BJ (cell line): ENCODE data around the gene MCRS1. TPM values are rescaled to one million over a fixed set of nuclear protein-coding genes. Genes with fewer than 3 reads are reported as not detected.
"Not testable (repeated sequence)": the region's sequence is repeated elsewhere in the genome, so short reads cannot be mapped to it uniquely, and the experiment has no call there.

Experiments
- CTCF ChIA-PET: fragments of 350-600 bp; formaldehyde crosslinking; extraction: SDS; loops from one replicate; lab custom pipeline; 2021; ENCODE audit warnings: antibody characterized with exemption, inconsistent platforms; lab: Yijun Ruan, JAX
- POLR2A ChIA-PET: fragments of 300-600 bp; sonication (Branson Sonifier 250); formaldehyde crosslinking; extraction: SDS; loops from one replicate; lab custom pipeline; 2021; ENCODE audit warnings: antibody characterized with exemption; lab: Charles Lee
- DNase-seq: peaks from one replicate; pipeline ENCODE4 v3.0.0-alpha.2; 2011; ENCODE audit warnings: low read depth
- H3K27me3 ChIP-seq: 2 replicates; pipeline ENCODE4 v1.6.0; 2011; ENCODE audit warnings: low read length; ENCODE audit not compliant: control insufficient read depth, insufficient read depth
- H3K36me3 ChIP-seq: 2 replicates; pipeline ENCODE4 v1.5.1; 2011; ENCODE audit warnings: low read length; ENCODE audit not compliant: control insufficient read depth, insufficient read depth
- H3K4me3 ChIP-seq: 2 replicates; pipeline ENCODE4 v1.5.1; 2011; ENCODE audit warnings: low read depth, mild to moderate bottlenecking, control low read depth, low read length
- polyA plus RNA-seq: library from polyadenylated mRNA; depleted of rRNA; stranded (reverse); fragments of >200 nt; gene quantifications from 2 replicates; pipeline ENCODE4 v1.2.3, GENCODE V29; 2011
- TF ChIP-seq, protein P1 (sequence below): IDR thresholded peaks from 2 replicates; pipeline ENCODE4 v1.5.1; 2011; ENCODE audit warnings: low read depth, mild to moderate bottlenecking, control low read depth, inconsistent platforms, low read length, moderate library complexity; ENCODE audit not compliant: insufficient read depth

MCRS1 gene
- polyA plus RNA-seq, 1 experiment = 96.0 TPM

DNA sequence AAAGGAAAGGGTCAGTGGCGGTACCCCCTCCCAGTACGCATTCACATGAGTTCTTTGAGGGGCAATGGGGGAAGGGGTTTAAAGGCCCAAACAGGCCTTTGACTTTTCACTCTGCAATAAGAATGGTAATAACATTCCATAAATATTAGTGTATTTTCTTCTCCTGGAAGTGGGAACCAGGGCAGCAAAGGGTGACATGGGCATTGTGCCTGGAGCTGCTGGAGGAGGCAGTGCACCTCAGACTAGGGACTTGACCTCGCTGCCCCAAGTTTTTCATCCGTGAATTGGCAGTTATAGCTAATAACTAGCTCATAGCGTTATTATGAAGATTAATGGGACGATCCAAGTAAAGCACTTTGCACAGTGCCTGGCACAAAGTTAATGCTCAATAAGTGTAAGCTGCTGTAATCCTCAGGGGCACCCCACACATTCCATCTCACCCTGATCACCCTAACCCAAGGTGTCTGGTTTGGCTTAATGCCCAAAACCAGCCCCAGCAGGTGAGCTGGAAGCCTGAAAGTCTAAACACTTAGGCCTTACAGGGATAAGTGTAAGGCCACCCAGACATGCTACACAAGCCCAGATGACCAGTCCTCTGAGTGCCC, 31.9 kb downstream of the MCRS1 start:
- TF ChIP-seq, protein P1, sequence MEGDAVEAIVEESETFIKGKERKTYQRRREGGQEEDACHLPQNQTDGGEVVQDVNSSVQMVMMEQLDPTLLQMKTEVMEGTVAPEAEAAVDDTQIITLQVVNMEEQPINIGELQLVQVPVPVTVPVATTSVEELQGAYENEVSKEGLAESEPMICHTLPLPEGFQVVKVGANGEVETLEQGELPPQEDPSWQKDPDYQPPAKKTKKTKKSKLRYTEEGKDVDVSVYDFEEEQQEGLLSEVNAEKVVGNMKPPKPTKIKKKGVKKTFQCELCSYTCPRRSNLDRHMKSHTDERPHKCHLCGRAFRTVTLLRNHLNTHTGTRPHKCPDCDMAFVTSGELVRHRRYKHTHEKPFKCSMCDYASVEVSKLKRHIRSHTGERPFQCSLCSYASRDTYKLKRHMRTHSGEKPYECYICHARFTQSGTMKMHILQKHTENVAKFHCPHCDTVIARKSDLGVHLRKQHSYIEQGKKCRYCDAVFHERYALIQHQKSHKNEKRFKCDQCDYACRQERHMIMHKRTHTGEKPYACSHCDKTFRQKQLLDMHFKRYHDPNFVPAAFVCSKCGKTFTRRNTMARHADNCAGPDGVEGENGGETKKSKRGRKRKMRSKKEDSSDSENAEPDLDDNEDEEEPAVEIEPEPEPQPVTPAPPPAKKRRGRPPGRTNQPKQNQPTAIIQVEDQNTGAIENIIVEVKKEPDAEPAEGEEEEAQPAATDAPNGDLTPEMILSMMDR = no peak
- POLR2A ChIA-PET = no interaction called here
- Histone ChIP-seq H3K4me3 (no peak overlapping the region), H3K27me3 (peaks cover 26% of the 10 kb centered on the region), H3K36me3 (no peaks in the 10 kb centered on the region)
- CTCF ChIA-PET = interaction anchor here (1.1 to 1.3 kb wide), 2 partner anchors 45 to 193 kb away, joined by 3 read pairs; no protein-coding TSS in a partner anchor
- DNase-seq = no peak

DNA sequence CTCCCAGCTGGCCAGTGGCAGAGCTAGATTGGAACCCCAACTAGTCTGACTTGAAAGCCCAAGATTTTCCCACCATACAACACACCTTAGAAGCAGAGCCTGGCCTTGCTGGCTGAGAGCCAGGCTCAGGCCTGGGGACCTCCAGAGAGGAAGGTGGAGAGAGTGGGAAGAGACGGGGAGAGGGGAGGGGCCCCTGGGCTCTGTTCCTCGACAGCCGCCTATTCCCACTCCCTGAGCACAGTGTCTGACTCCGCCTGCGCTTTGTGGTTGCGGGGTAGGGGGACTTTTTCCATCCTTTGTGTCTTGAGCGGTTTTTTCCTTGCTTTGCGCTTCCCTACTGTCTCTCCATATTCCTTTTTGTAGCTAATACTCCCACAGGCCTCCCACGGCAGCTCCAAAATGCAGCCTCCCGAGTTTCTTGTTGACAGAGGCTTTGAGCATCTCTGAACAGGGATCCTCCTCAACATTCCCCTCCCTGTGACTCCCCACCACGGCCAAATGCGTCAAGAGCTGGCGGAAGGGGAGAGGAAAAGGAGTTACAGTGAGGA, 33.1 kb downstream of the MCRS1 start:
- DNase-seq = no peak

DNA sequence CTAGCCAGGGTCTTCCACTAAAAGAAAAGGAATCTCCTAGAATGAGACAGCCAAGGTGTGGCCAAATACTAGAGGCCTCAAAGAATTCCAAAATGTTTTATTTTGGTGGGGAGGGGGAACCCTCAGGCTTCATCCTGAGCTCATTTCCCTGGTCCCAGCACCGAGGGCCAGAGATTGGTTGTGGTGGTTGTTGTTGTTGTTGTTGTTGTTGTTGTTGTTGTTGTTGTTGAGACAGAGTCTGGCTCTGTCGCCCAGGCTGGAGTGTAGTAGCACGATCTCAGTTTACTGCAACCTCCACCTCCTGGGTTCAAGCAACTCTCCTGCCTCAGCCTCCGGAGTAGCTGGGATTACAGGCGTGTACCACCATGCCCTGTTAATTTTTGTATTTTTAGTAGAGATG, 33.8 kb downstream of the MCRS1 start:
- CTCF ChIA-PET = interaction anchor here (0.6 to 3.1 kb wide), 3 partner anchors 20 to 215 kb away, joined by 3 to 14 read pairs (median 3); no protein-coding TSS in a partner anchor

More for the DNA sequence above, 33.1 kb downstream of the MCRS1 start:
- TF ChIP-seq, protein P1 = no peak
- CTCF ChIA-PET = interaction anchor here (0.6 to 3.1 kb wide), 2 partner anchors 21 to 192 kb away, joined by 3 to 14 read pairs; no protein-coding TSS in a partner anchor
- Histone ChIP-seq H3K4me3 (no peak overlapping the region), H3K27me3 (peaks cover 15% of the 10 kb centered on the region), H3K36me3 (no peaks in the 10 kb centered on the region)
- POLR2A ChIA-PET = interaction anchor here (0.6 kb wide), 1 partner anchor 32 kb away, joined by 3 read pairs; no protein-coding TSS in a partner anchor

DNA sequence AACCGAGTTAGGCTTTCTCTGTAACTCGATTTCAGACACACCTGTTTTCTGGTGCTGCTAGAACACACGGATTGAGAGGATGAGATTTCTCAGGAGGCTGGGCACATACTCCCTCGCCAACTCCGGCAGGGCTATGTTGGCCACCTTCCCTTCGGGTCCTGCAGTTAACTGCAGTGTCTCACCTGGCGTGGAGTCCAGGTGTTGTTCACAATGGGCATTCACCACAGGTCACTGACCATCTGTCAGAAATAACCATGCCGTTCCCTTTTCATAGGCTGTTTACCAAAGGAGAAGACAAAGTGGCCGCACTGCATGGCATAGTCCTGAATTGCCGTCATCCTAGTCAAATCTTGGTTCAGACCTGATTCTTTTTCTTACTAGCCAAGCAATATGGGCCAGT, 34.6 kb downstream of the MCRS1 start:
- ChIA-PET POLR2A (no interaction called here), CTCF (interaction anchor here (1.1 to 3.1 kb wide), 2 partner anchors 19 to 186 kb away, joined by 3 to 14 read pairs; no protein-coding TSS in a partner anchor)
- no peak for DNase-seq
- Histone ChIP-seq H3K36me3 (no peaks in the 10 kb centered on the region; the same call in 1 of the 2 replicates), H3K4me3 (no peak overlapping the region), H3K27me3 (peaks cover 8% of the 10 kb centered on the region)
- TF ChIP-seq, protein P1 = no peak

More for the DNA sequence above, 33.8 kb downstream of the MCRS1 start:
- H3K27me3 ChIP-seq, H3K36me3 ChIP-seq, H3K4me3 ChIP-seq, POLR2A ChIA-PET, DNase-seq: not testable (repeated sequence)

DNA sequence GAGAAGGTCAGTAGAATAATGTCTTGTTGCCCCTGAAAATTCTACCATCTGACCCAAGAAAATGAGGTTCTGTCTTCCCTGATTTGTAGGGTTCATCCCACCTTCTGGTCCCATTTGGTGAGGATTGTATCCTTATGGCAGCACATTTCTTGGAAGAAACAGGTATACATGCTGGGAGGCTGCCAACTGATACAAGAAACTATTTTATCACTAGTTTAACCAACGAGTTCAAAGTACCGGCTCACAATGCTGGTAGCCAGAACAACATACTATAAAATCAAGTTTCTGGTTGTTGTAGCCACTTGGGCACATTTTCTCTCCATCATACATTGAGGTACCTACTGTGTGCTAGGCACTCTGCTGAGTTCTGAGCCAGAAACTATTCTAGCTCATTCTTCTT, 36.2 kb downstream of the MCRS1 start:
- no peak overlapping the region for H3K4me3 ChIP-seq
- no peak for DNase-seq
- CTCF ChIA-PET = interaction anchor here (1.0 to 3.1 kb wide), 2 partner anchors 18 to 165 kb away, joined by 3 to 14 read pairs; no protein-coding TSS in a partner anchor
- no peaks in the 10 kb centered on the region for H3K27me3 ChIP-seq
- POLR2A ChIA-PET = no interaction called here
- no peaks in the 10 kb centered on the region; the same call in 1 of the 2 replicates for H3K36me3 ChIP-seq
- TF ChIP-seq, protein P1 = no peak
